GM19397 (cell line): ENCODE data around the gene CD244.

Source experiments
- ATAC-seq: cut with Tn5 transposase; IDR thresholded peaks from one replicate; pipeline ENCODE4 v1.9.1; 2021; ENCODE audit warnings: mild to moderate bottlenecking, moderate library complexity; ENCODE audit not compliant: unreplicated experiment

Gene CD244

DNA sequence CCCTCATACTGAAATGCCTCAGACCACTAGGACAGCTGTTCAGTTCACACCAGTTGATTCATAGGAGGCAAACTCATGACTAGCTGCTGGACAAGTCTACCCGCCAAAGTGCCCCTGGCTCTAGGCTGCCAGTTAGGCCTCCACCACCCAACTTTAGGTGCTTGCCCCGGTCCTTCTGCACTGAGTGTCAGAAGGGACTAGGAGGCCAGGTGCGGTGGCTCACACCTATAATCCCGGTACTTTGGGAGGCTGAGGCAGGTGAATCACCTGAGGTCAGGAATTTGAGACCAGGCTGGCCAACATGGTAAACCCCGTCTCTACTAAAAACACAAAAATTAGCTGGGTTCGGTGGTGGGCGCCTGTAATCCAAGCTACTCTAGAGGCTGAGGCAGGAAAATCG lies 47.8 kb downstream of the CD244 start:
- no peak for ATAC-seq

DNA sequence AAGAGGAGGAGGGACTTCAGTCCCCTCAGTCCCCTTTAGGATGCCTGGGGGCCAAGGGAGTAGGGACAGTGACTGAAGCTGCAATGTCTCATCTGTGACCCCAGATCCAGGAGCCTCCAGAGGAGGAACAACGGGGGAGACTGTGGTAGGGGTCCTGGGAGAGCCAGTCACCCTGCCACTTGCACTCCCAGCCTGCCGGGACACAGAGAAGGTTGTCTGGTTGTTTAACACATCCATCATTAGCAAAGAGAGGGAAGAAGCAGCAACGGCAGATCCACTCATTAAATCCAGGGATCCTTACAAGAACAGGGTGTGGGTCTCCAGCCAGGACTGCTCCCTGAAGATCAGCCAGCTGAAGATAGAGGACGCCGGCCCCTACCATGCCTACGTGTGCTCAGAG lies 48.4 kb downstream of the CD244 start:
- no peak for ATAC-seq

DNA sequence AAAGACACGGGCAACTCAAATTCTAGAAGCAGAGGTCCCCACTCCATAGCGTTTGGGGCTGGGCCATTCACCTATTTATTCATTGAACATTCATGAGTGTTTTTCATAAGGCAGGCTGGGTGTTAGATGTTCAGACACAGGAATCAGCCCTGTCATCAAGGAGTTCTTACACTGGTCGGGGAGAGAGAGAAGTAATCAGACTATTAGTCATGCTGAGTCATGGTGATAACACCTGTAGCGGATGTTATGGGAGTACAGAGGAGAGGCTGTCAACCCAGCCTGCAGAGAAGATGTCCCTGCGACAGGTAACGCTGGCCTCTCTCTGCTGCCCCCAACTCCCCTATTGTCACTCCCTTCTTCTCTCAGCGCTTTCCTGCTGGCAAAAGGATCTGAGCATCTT lies 49.5 kb downstream of the CD244 start:
- no peak for ATAC-seq

DNA sequence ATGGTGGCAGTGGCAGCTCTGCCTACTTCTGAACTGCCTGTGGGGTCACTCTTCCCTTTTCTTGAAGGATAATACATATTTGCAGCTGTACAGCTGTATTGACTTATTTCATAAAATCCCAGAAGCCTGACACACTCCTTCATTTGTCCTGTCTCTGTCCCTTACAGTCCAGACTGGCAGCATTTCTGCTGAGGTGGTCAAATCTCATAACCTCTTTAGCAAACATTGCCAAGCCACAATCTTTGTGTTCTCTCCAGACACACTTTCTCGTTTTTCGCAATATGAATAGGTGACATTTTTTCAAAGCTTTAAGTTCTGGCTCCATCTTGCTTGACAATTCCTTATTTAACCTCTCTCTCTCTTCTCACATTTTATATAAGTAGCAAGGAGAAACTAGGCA lies 51.5 kb downstream of the CD244 start:
- no peak for ATAC-seq

DNA sequence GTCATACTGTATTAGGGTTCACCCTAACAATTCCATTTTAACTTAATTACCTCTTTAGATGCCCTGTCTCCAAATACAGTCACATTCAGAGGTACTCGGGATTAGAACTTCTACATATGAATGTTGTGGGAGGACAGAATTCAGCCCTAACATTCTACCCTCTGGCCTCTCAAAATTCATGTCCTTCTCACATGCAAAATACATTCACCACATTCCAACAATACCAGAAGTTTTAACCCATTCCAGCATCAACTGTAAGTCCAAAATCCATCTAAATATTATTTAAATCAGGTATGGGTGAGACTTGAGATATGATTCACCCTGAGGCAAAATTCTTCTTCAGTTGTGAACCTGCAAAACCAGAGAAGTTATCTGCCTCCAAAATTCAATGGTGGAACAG lies 52.2 kb downstream of the CD244 start:
- no peak for ATAC-seq

DNA sequence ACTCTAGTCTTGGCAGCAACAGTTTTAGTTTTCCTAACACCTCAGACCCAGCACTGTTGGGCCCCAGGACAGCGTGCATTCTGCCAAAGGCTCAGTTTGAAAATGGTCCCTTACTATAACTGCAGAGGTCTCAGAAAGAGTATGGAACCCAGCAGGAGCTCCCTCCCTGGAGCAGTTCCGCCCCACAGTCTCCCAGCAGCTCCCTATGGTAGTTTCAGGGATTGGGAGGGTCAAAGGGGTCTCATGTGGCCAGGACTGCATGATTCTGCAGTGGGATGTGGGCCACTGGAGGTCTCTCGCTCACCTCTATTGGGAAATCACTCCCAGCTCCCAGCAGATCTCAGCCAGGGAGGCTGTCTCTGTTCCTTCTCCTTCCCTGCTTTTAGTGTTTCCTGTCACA lies 54.4 kb downstream of the CD244 start:
- no peak for ATAC-seq

DNA sequence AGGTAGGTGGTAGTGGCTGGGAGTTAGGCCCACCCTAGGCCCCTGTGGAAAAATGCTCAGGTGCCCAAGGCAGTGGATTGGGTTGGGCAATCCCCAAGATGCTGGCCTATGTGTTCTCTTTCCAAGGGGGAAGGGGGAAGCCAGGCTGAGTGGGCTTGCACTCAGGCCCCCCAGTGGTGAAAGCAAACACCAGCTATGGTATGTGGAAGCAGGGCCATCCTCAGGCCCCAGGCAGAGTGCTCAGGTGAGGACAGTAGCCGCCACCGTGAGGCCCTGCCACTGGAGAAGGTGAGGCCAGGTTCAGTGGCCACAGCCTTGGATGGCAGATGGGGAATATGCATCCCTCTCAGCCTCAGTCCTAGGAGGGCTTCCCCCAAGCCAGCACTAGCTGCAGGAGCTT lies 54.9 kb downstream of the CD244 start:
- ATAC-seq = no peak

DNA sequence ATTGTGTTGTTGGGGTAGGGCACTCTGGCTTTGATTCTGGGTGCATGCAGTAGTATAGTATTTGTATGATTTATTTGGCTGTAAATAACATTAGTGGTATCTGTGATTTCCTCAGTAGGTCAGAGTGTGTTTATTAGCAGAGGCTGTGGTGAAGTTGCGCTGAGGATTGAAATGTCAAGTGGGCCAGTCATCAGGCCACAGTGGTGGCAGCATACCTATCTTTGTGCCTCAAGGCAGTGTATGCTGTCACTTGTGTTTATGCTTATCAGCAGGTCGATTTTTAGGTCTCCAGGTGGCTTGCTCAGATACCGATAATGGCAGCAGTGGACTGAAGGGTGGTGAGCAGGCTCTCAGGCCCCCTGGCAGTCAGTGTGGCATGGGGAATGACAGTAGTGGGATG lies 55.4 kb downstream of the CD244 start:
- no peak for ATAC-seq

DNA sequence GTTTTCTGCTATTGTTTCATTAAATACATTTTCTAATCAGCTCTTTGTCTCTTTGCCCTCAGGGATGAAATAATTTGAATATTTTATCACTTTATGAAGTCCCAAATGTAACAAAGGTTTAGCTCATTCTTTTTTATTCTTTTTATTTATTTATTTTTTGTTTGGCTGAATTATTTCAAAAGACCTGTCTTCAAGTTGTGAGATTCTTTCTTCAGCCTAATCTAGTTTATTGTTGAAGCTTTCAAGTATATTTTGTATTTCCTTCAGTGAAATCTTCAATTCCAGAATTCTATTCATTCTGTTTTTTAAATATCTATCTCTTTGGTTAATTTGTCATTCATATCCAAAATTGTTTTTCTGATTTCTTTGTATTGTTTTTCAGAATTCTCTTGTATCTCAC lies 55.9 kb downstream of the CD244 start:
- no peak for ATAC-seq

DNA sequence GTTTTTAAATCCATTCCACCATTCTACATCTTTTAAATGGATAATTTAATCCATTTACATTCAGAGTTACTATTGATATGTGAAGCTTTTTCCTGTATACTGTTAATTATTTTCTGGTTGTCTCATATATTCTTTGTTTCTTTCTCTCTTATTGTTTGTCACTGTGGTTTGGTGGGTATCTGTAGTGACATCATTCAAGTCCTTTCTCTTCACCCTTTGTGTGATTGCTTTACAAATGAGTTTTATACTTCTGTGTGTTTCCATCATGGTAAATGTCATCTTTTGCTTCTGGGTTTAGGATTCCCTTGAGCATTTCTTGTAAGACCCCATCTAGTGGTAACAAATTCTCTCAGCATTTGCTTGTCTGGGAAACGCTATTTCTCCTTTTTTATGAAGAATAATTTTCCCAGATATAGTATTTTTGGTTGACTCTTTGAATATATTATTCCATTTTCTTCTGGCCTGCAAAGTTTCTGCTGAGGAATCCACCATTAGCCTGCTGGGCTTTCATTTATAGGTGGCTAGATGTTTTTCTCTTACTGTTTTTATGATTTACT lies 56.5 kb downstream of the CD244 start:
- ATAC-seq = no peak

DNA sequence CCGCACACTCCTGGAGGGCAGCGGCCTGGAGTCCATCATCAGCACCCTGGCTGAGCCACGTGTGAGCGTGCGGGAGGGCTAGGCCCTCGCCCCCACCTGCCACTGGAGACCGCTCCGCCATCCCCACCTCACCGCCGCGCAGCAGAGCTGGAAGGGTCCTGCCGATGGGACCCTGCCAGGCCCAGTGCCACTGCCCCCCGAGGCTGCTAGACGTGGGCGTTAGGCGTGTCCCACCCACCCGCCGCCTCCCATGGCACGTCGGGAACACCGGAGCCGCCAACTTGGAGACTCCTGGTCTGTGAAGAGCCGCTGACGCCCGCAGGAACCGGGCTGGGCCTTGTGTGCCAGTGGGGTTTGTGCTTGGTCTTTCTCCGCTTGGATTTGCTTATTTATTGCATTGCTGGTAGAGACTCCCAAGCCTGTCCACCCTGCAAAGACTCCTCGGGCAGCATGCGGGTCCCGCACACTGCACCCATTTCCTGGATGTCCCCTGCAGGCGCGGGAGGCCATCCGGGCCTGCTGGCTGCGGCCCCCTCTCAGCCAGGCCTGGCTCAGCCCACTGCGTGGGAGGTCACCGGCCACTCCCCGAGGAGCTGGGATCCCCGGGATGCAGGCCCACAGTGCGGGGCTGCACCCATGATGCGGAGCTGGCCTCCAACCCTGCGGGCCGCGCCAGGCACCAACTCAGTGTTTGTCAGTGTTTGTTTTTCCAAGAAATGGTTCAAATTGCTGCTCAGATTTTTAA lies 60.7 kb downstream of the CD244 start:
- ATAC-seq = no peak

DNA sequence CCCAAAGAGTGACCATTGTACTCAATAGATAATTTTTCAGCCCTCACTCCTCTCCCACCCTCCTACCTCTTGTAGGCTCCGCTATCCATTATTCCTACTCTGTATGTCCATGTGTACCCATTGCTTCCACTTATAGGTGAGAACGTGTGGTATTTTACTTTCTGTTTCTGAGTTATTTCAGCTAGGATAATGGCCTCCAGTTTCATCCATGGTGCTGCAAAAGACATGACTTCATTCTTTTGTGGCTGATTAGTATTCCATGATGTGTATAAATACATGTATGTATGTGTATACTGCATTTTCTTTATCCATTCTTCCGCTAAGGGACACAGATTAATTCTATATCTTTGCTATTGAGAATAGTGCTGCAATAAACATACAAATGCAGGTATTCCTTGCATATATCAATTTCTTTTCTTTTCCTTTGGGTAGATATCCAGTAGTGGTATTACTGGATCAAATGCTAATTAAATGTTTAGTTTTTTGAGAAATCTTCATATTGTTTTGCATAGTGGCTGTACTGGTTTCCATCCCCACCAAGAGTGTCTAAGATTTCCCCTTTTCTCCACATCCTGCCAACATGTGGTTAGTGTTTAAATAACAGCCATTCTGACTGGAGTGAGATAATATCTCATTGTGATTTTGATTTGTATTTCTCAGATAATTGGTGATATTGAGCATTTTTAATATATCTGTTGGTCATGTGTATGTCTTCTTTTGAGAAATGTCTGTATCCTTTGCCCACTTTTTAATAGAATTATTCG lies 61.9 kb downstream of the CD244 start:
- no peak for ATAC-seq

DNA sequence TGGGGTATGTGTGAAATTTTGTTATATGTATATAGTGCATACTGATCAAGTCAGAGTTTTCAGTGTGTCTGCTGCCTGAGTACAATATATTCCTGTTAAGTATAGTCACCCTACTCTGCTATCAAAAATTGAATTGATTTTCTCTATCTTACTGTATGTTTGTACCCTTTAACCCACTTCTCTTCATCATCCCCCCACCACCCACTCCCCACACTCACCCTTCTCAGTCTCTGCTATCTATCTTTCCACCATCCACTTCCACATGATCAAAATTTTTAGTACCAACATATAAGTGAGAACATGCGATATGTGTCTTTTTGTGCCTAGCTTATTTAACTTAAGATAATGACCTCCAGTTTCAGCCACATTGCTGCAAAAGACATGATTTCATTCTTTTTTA lies 62.5 kb downstream of the CD244 start:
- ATAC-seq = no peak

DNA sequence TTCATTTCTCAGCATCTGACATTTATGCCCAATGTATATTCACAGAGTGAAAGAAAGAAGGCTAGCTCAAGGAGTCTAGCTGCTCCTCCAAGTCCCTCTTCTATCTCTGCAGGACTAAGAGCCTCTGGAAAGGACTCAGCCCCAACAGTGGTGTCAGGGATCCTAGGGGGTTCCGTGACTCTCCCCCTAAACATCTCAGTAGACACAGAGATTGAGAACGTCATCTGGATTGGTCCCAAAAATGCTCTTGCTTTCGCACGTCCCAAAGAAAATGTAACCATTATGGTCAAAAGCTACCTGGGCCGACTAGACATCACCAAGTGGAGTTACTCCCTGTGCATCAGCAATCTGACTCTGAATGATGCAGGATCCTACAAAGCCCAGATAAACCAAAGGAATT lies 63.0 kb downstream of the CD244 start:
- ATAC-seq = no peak

DNA sequence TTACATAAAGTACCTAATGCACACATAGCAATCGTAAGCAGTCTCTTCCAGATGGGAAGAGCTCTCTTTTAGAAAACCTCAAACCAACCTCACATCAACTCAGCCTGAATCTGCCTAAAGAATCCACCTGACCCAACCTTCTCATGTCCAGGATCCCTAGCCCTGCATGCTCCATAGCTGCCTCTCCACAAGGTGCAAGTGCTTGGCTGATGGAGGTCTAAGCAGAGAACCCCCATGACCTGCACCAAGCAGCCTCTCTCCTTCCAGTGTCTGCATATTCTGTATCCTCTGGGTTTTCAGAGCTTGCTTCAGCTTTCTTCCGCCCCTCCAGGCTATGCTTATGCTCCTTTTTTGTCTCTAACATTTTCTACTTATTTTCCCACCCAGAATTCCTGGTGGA lies 64.2 kb downstream of the CD244 start:
- no peak for ATAC-seq

DNA sequence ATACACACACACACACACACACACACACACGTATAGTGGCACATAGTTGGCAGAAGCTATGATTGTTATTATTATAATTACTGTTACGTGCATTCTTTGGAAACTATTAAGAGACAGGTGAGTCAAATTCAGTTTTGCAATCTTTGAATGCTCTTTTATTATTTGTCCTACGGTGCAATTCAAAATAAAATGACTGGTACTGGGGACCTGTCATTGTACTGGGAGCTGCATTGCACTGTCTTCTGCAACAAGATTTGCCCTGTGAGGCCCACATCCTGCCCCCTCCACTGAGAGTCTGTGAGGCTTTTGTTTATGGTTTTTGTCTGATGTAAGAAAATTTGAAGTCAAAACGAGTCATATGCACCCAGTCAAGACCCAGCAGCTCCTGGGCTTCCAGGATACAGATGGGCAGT lies 64.8 kb downstream of the CD244 start:
- ATAC-seq = no peak

DNA sequence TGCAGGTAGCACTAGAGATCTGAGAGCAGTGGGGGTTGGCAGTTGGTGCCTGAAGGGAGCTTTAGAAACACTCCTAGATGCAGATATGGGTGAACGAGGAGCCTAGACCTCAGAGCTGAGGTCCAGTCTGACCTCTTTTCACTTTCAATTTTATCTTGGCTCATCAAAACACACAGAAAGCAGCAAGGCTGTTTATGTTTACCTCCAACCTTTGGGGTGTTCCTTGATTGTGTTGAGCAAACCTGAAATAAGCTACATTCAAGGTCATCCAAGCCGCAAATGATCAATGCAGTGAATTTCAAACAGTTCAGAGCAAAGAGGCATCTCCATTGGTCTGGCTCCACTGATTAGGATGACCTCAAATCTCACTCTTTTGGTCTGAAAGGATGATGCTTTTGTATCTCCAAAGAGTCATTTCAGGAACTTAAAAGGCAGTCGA lies 65.4 kb downstream of the CD244 start:
- no peak for ATAC-seq

DNA sequence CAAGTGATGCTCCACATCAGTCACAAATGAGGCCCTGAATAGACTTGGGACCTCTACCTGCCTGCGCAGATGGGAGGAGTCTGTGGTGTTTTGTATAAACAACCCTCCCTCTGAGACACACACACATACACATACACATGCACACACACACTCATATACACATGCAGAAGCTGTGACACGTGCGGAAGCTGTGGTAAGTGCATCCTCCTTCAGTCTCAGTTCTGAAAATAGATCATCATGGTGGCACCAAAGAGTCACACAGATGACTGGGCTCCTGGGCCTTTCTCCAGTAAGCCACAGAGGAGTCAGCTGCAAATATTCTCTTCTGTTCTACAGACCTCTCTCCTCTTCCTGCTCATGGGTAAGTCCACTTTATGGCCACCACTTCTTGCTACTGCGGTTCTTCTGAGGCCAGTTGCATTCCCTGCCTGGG lies 66.7 kb downstream of the CD244 start, which contains the start of gene LY9:
Gene LY9 (plus strand): TSS at position 224 of the 433 bp plus-strand sequence. CDS start 14 bp downstream, at position 238.
- peak; percentile 72 for ATAC-seq

DNA sequence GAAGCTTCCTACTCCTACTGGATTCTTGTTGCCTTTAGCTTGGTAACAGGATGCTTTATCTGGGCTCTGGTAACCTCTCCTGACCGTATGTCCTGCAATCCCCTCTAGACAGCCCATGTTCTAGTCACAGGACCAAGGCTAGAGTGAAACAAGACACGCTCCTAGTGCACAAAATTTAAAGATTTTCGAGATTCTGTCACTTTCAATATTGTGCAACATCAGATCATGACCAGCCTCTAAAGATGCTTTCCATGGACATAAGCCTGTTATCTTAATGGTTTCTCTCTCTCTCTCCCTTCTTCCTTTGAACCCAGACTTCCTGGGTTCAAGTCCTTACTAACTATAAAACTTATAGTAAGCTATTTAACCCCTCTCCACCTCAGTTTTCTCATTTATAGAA lies 68.3 kb downstream of the CD244 start:
- no peak for ATAC-seq

DNA sequence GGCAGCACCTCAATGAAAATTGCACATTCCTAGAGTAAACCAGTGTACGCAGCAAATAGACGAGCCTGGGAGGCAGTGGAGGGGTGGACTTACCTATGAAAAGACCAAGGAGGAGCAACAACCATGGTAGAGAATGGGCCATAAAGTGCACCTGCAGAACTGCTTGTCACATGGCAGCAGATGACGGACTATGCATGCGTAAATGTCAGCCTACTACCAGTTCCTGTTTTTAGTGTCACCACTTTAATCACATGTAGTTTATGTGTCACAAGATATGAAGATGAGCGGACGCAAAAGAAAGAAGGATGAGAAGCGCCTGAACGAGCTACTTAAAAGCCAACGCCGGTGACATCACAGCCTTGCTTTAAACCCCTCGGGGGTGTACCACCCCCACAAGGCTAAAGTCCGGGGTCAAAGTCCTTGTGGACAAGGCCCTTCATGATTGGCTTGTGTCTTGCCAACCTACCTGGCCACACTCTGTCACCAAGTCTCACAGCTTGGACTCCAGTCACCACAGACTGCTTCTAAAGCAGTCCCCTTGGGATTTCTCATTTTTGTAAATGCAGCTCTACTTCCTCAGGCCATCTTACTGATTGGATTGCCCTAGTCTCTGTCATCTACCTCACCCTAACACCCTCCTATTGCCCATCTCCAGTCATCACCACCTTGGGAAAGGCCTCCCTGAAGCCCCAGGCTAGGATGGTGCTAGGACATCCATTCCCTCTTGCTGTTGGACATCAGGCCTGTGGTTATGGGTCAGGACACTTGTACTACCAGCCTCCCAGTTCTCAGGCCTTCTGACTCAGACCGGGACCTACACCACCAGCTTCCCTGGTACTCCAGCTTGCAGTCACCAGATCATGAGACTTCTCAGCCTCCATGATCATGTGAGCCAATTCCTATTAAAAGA lies 72.7 kb downstream of the CD244 start:
- ATAC-seq = peak; percentile 79
